HG03060 (cell line): Measurements from ENCODE around the gene RMRP.
"Not testable (repeated sequence)": the region's sequence is repeated elsewhere in the genome, so short reads cannot be mapped to it uniquely, and the experiment has no call there.

Source experiments
- ATAC-seq: cut with Tn5 transposase; IDR thresholded peaks from one replicate; pipeline ENCODE4 v1.9.1; 2021; ENCODE audit warnings: low read depth, moderate number of reproducible peaks; ENCODE audit not compliant: unreplicated experiment

Gene RMRP

DNA sequence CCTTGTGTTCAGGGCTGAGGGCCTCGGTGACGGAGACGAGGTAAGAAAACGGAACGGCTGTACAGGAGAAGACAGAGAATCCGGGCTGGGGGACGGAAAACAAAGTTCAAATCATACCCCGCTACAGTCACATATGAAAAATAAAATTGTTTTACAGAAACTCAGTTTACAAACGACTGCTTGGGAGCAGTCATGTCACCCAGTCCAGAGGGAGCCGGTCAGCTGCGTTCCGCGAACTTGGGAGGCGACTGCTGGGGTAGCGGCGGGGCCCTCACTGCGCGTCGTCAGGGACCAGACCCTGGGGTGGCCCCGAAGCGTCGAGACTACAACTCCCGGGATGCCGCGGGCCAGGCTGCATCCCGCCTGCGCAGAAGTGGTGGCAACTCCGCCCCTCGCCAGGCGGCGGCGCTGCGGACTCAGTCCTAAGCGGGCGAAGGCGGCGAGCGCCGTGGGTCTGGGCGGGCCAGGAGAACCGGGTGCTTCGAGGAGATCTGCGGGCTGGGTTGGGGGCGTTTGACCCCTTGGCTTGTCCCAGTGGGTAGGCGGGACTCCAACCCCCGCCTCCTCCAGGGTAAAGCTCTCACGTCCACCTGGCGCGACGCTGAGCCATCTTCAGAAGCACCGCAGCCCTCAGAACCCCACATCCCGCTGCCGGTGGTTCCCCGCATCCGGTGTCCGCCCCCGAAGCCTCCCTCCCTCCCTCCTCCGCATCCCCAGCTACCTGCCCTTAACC lies 11.1 kb downstream of the RMRP start:
- ATAC-seq, result peak; percentile 80

DNA sequence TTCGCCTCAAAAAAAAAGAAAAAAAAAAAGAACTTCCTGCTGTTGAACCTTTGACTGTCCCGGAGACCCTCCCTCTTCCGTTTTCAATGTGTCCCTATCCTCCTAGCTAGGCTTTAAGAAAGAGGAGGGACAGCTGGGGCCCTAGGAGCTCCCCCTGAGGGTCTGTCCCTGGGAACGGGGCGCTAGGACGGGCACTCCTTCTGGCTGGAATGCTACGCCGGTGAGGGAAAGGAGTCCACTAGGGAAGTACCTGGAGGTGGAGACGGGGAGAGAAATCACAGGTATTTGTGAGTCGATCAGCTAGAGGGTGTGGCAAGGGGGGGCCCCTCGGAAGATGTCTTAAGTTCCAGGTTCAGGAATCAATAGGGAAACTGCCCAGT lies 11.7 kb downstream of the RMRP start:
- ATAC-seq, result no peak

DNA sequence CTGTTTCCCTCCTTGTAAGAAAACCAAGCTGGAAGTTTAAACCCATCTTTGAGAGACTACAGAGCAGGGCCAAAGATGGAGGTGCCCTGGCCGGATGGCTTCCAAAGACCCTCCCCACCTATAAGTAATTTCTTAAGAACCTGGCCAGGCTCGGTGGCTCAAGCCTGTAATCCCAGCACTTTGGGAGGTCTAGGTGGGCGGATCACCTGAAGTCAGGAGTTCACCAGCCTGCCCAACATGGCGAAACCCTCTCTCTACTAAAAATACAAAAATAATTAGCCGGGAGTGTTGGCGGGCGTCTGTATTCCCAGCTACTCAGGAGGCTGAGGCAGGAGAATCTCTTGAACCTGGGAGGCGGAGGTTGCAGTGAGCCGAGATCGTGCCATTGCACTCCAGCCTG lies 12.1 kb downstream of the RMRP start:
- ATAC-seq, result not testable (repeated sequence)

DNA sequence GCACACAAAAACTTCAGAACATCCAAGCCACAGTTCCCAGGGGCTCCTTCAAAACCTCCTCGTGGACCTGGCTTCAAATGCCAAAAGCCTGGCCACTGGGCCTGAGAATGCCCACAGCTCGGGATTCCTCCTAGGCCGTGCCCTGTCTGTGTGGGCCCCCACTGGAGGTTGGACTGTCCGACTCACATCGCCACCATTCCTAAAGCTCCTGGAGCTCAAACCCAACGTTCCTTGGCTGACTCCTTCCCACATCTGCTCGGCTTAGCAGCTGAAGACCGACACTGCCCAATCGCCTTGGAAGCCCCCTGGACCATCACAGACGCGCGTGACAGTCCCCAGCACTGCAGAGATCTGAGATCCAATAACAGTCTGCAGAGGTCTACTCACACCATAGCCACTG lies 14.8 kb downstream of the RMRP start:
- ATAC-seq, result no peak

DNA sequence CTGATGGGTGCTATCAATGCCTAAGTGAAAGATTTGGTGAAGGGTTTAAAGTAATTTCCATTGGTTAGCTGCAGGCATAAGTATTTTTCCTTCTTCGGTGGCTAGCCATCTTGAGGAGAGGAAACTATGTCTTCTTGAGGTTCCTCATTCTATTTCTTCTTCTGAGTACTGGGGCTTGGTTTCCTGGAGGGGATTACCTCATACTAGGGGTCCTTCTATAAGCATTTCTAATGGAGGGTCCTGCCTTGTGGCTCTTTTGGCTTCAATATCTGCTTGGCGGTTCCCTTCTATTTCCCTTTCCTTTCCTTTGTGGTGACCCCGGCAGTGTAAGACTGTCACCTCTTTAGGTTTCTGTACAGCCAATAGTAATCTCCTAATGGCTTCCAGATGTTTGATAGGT lies 16.3 kb downstream of the RMRP start:
- ATAC-seq, result not testable (repeated sequence)

DNA sequence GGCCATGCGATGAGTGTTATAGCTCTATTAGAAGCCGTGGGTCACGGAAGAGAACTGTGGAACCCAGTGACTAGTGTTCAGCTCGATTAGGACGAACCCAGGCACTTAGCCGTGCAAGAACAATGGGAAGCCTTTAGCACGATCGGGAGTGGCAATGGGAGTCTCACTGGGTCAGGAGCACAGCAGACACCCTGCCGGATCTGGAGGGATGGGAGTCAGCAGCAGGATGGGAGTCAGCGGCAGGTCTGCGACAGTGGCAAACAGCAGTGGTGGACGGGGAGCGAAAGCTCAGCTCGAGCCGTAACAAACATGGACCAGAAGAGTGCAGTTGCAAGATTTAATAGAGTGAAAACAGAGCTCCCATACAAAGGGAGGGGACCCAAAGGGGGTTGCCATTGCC lies 17.4 kb downstream of the RMRP start:
- not testable (repeated sequence) for ATAC-seq

DNA sequence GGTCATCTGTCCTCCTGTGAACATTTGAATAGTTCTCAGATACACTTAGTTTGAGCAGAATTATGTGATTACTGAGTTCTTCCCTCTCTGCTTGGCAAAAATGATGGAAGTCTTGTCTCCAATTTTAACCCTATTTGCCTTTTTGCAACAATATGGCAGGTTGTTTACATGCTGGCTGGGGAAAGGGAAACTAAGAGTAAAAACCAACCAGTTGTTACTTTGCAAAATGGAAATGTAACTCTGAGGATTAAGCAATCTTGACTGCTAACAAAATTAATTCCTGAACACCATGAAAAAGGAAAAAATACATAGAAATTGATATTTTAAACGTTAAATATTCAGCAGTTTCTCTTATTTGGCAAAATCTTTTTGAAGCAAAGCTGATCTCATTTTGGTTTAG lies 18.2 kb downstream of the RMRP start:
- no peak for ATAC-seq

DNA sequence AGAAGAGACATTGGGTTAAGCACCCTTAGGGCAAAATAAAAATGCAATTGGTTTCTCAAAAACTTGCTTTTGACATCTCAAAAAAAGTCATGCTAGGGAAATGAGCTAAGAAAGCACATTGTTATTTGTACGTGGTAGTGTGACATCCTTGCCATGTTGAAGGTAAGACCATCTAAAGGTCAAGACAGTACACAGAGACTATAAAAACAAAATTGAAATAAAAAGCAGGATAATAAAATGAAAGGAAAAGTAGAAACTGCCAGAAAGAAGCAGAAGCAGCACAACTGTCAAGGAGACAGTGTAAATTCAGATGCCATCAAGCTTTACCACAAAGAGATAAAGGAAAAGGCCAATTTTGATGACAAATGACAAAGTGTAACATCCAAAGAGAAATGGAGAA lies 18.6 kb downstream of the RMRP start:
- not testable (repeated sequence) for ATAC-seq

DNA sequence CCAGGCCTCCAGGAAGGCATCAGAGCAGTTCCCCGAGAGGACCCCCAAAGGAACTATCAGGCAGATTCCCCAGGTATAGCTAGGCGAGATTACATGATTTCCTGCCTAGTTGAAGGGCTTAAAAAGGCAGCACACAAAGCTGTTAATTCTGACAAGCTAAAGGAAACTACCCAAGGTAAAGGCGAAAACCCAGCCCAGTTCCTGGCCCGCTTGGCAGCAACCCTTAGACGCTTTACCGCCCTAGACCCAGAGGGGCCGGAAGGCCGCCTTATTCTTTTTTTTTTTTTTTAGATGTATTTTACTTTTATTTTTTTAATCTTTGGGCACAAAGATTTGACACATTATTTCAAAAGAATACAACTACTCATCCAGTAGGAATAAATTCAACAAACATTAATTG lies 19.1 kb downstream of the RMRP start:
- not testable (repeated sequence) for ATAC-seq

DNA sequence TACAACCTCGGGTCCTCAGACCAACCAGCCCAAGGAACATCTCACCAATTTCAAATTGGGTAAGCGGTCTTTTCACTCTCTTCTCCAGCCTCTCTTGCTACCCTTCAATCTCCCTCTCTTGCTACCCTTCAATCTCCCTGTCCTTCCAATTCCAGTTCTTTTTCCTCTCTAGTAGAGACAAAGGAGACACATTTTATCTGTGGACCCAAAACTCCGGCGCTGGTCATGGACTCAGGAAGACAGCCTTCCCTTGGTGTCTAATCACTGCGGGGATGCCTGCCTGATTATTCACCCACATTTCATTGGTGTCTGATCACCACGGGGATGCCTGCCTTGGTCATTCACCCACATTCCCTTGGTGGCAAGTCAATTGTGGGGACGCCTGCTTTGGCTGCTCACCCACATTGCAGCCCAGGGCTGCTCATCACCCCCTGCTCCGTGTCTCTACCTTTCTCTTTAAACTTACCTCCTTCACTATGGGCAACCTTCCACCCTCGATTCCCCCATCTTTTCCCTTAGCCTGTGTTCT lies 20.3 kb downstream of the RMRP start:
- ATAC-seq, result not testable (repeated sequence)

DNA sequence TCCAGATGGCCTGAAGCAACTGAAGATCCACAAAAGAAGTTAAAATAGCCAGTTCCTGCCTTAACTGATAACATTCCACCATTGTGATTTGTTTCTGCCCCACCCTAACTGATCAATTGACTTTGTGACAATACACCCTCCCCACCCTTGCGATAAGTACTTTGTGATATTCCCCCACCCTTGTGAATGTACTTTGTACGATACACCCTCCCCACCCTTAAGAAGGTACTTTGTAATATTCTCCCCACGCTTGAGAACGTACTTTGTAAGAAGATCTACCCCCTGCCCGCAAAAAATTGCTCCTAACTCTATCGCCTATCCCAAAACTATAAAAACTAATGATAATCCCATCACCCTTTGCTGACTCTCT lies 21.0 kb downstream of the RMRP start:
- not testable (repeated sequence) for ATAC-seq

DNA sequence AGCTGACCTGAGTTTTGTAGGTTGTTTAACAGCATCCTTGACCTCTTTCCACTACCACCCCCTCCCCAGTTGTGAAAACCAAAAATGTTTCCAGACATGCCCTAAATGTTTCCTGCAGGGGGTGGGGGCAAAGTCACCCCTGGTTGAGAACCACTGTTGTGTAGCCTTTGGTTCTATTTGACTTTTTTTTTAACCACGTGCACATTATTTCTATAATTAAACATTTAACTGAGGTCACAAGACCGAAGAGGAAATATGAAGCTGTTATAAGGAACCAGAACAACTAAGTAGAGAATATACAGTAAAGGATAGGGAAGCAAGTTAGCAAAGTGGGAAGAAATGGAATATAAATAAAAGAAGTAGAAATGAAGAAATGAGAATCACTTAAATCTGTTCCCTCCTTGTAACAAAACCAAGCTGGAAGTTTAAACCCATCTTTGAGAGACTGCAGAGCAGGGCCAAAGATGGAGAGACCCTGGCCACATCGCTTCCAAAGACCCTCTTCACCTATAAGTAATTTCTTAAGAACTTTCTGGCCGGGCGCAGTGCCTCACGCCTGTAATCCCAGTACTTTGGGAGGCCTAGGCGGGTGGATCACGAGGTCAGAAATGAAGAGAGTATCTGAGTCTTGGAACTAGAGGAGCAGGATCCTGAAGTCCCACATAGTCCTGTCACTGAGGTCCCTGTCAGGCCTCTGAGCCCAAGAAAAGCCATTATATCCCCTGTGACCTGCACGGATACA lies 21.5 kb downstream of the RMRP start:
- ATAC-seq, result no peak

DNA sequence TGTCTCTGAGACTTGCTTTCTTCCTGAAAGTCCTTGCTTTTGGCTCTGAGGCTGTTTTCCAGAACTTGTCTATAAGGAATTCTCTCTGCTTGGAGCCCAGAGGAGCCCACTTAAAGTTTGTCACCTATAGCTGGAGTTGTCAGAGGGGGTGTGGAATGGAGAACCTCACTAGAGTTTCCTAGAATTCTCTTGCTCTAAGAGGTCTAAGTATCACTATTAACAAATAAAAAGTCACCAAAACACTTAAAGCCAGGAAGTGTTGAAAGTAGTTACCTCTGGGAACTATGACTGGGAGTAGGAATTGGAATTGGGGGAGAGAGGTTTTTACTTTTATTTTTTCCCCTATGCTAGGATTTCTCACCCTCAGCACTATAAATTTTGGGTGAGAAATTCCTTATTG lies 22.1 kb downstream of the RMRP start:
- no peak for ATAC-seq

DNA sequence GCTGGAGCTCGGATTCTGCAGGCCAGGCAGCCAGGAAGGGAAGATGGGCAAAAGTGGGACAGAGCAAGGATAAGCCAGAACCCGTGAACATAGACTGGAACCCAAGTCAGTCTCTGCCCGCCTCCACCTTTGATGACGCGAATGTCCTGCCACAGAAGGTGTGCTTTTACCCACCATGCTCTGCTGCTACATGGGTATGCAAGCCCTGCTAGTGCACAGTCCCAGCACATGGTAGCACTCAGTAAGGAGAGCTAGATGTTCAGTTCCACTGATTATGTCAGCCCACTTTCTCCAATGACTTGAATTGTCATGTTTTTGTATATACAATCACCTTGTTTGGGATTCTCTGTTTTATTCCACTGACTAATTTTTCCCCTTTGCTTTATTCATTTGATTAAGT lies 28.2 kb downstream of the RMRP start:
- no peak for ATAC-seq

DNA sequence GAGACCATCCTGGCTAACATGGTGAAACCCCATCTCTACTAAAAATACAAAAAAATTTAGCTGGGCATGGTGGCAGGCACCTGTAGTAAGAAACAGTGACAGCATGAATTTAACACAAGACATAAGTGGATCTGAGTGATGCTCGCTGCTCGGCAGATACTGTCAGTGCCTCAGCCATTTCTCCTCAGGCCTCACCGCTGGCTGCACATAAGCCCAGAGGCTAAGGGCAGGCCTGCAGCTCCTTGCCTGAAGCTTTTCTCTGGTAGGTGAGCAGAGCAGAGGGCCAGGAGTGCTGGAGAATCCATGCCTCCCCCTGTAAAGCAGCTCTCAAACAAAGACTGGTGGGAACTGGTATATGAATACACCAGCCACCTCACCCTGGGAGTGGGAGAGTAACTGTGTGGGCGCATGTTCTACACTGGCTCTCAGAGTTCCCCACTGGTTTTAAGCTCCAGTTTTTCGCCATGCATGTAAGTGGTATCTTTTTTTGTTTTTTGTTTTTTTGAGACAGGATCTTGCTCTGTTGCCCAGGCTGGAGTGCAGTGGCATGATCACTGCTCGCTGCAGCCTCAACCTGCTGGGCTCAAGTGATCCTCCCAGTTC lies 29.3 kb downstream of the RMRP start:
- ATAC-seq, result no peak

DNA sequence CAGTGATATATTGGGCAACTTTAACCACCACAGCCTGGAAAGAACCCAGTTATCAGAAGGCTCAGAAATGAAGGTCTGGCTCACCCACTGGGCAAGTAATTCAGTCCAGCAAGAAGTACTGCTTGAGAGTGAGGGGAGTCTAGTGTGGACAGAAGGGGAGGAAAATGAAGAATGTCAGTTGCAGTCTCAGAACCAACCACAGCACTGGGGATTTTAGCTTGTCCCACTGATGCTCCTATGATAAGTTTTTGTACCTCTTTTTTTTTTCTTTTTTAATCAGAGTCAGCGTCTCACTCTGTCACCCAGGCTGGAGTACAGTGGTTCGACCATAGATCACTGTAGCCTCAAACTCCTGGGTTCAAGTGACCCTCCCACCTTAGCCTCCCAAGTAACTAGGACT lies 30.2 kb downstream of the RMRP start:
- ATAC-seq, result no peak

DNA sequence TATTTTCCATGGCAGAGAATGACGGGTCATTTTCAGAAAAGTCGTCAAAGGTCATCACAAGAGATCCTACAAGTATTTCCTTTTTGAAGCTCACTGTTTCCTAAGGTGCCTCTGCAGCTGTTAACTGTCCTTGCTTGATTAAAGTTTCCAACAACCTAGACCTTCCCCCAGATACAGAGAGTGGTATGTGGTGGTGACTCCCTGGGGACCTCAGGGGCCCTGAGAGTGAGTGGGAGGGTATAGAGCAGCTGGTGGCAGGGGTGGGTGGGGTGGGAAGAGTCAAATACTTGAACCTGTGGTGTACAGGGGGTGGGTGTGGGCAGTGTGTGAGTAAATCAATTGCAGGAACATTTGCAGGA lies 38.0 kb downstream of the RMRP start:
- peak; percentile 42 for ATAC-seq

DNA sequence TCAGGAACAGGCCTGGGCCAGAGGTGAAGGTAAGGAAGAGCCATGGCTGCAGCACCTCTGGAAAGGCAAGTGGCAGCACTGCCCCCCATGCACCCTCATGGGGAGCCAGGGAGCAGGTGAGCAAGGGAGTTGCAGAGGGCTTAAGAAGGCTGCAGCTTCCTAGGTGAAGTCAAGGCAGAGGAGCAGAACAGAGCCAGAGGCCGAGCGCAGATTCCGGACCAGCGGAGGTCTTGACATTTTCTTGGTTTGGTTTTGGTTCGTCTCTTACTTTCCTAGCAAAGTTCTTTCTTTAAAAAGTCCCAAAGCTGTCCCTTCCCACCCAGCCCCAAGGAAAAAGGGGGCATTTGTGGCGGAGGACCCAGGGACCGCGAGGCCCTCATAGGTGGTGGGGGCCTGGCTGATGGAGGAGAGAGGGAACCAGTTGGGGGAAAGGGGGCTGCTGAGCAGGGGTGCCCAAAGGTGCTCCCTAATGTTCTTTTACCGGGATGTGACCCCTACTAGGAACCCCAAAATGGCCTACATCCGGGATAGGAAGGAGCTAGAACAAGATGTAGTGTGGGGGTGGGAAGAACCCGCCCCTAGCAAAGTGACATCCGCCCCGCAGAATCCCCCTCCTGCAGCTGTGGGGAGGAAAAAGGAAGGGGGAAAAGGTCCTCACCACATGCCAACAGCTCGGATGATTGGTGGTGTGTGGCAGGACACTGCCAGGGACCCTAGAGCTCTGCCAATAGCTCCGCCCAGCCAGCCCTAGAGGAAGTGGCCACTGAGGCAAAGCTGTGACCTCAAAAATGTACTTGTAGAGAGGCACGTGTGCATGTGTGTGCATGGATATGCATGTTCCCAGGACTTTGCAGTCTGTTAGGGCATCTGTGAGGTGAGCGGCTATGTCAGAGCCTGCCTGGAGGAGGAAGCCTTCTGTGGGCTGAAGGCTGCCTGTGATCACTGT lies 38.7 kb downstream of the RMRP start:
- peak; percentile 41 for ATAC-seq

DNA sequence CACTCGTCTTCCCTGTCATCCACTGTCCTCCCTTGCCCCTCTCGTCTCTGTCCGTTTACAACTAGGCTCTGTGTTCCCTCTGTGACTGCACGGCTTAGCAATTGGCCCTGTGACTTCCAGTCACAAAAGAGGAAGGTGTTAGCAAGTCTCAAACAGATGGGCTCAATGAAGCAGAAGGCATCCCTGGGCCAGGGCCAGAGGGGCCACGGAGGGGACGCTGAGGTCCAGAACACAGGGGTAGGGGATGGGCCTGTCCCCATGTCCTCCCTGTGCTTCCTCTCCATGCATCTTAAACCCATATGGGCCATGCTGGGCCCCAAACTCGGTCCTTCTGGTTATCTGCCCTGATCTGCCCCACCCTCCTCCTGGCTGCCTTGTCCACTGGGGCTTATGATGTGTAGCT lies 39.5 kb downstream of the RMRP start, which contains the start of gene CD72:
TSS of gene CD72 (minus strand) at position 89 of the 403 bp plus-strand sequence. CDS start 110 bp downstream, outside the sequence.
- no peak for ATAC-seq

DNA sequence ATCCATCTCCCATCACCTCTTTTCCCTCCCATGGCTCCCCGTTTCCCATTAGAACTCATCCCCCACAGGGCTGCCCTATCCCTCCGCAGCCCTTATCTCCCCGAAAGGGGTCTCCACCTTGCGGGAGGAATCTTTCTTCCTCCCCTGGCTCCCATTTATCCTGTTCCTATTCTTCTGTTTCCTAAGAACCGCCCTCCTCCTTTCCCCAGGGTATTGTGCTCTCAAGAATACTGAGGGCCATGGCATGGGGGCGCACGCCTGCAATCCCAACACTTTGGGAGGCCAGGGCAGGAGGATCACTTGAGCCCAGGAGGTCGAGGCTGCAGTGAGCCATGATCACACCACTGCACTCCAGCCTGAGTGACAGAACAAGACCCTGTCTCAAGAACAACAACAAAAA lies 40.3 kb downstream of the RMRP start:
- no peak for ATAC-seq
